Measurements from ENCODE around the gene PLD6.

The PLD6 gene

DNA sequence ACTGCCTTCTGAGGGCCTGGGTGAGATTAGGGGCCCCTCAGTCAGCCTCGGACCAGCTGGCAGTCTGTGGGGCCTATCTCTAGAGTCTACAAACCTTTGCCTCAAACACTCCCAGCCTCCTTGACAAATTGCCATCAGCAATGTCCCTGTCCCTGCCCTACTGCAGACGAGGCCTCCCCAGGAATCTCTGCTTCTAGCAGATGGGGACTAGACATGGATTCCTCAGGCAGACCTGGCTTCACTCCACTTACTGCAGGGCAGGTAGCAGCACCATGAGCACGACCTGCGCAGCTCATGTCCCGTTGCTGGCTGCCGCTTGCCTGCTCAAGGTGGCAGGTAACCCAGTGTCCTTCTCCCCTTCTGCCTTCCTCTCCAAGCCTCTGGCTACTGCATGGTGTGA is 49.1 kb downstream of the PLD6 start:
- TF ChIP-seq, protein P1, sequence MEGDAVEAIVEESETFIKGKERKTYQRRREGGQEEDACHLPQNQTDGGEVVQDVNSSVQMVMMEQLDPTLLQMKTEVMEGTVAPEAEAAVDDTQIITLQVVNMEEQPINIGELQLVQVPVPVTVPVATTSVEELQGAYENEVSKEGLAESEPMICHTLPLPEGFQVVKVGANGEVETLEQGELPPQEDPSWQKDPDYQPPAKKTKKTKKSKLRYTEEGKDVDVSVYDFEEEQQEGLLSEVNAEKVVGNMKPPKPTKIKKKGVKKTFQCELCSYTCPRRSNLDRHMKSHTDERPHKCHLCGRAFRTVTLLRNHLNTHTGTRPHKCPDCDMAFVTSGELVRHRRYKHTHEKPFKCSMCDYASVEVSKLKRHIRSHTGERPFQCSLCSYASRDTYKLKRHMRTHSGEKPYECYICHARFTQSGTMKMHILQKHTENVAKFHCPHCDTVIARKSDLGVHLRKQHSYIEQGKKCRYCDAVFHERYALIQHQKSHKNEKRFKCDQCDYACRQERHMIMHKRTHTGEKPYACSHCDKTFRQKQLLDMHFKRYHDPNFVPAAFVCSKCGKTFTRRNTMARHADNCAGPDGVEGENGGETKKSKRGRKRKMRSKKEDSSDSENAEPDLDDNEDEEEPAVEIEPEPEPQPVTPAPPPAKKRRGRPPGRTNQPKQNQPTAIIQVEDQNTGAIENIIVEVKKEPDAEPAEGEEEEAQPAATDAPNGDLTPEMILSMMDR (conservative IDR thresholded peaks at IDR 0.05; ENCODE audit: low read depth, low read length) = no peak
- H2AFZ ChIP-seq (ENCODE audit: low read depth) = no peak overlapping the region
- no peaks in the 10 kb centered on the region for H3K27me3 ChIP-seq (ENCODE audit: insufficient read depth, low read depth)
- no peak overlapping the region for H3K4me2 ChIP-seq
- H3K79me2 ChIP-seq (ENCODE audit: insufficient read depth, low read depth) = no peaks in the 10 kb centered on the region
- no peak overlapping the region for H3K9ac ChIP-seq
- no peaks in the 10 kb centered on the region for H3K4me1 ChIP-seq (ENCODE audit: low read depth, poor library complexity, severe bottlenecking)
- no peak overlapping the region for H3K4me3 ChIP-seq (IDR thresholded peaks at IDR 0.05; ENCODE audit: insufficient read depth, low read depth, low read length)
- no peaks in the 10 kb centered on the region for H4K20me1 ChIP-seq (ENCODE audit: insufficient read depth)
- H3K27ac ChIP-seq = no peak overlapping the region
- no peaks in the 10 kb centered on the region for H3K36me3 ChIP-seq (ENCODE audit: insufficient read depth)

DNA sequence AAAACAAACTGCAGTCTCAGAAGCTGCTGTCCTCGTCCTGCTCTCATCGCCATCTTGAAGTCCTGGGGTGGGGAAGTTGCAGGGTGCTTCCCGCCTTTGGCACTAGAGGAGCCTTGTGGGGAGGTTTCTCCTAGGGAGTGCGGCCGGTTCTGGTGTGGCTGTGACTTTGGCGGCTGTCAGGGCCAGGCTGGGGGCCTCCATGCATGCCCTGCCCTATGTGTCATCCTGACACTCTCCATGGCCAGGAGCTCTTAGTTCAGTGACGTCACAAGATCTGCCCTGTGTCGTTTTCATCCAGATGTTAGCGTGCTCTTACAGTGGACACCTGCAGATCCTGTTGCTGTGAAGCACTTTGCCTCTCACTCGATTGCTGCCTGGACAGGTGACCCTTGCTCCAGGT is 49.6 kb downstream of the PLD6 start:
- Histone ChIP-seq H2AFZ (ENCODE audit: low read depth) (no peak overlapping the region), H3K36me3 (ENCODE audit: insufficient read depth) (no peaks in the 10 kb centered on the region), H3K27me3 (ENCODE audit: insufficient read depth, low read depth) (no peaks in the 10 kb centered on the region), H4K20me1 (ENCODE audit: insufficient read depth) (no peaks in the 10 kb centered on the region), H3K27ac (no peak overlapping the region), H3K4me2 (no peak overlapping the region), H3K4me3 (IDR thresholded peaks at IDR 0.05; ENCODE audit: insufficient read depth, low read depth, low read length) (no peak overlapping the region), H3K9ac (no peak overlapping the region), H3K79me2 (ENCODE audit: insufficient read depth, low read depth) (no peaks in the 10 kb centered on the region), H3K4me1 (ENCODE audit: low read depth, poor library complexity, severe bottlenecking) (no peaks in the 10 kb centered on the region)
- TF ChIP-seq, protein P1 (conservative IDR thresholded peaks at IDR 0.05; ENCODE audit: low read depth, low read length) = no peak

DNA sequence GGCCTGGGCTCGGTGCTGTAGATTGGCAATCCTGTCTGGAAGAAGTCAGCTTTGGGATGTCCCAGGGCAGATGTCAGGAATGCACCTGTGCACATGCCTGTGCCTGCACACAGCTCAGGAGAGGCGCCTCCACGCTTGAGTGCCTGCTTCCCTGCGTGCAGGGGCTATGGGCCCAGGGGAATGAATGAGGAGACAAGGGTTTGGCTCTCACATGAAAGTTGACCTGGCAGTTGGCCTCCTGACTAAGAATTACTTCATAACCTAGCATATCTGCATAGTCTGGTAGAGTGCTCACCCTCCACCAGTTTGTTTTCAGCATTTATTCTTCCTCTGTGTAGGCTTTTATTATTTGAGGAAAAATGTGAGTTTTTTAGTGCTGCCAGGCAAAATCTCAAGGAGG is 50.0 kb downstream of the PLD6 start:
- Histone ChIP-seq H3K36me3 (ENCODE audit: insufficient read depth) (no peaks in the 10 kb centered on the region), H4K20me1 (ENCODE audit: insufficient read depth) (no peaks in the 10 kb centered on the region)
- TF ChIP-seq, protein P1 (conservative IDR thresholded peaks at IDR 0.05; ENCODE audit: low read depth, low read length) = no peak

DNA sequence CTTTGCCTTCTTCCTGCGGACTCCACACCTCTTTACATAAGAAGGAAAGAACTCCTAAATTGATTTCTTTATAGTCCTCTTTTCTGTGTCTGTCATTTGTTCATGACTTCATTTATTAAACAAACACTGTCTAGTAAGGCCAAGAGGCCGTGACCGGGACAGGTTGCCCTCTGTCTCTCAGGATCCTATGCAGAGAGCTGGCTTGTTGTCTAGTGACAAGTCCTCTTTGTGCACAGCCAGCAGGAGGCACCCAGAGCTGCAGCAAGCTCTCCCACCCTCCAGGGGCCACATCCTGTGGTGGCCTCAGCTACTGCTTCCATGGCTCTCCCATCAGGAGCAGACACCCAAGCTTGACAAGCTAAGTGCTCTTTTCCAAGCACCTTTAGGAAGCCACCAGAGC is 50.6 kb downstream of the PLD6 start:
- H3K27ac ChIP-seq = no peak overlapping the region
- H3K36me3 ChIP-seq (ENCODE audit: insufficient read depth) = no peaks in the 10 kb centered on the region
- no peak overlapping the region for H3K4me2 ChIP-seq
- no peak overlapping the region for H3K9ac ChIP-seq
- H3K27me3 ChIP-seq (ENCODE audit: insufficient read depth, low read depth) = no peaks in the 10 kb centered on the region
- no peaks in the 10 kb centered on the region for H3K79me2 ChIP-seq (ENCODE audit: insufficient read depth, low read depth)
- no peaks in the 10 kb centered on the region for H3K4me1 ChIP-seq (ENCODE audit: low read depth, poor library complexity, severe bottlenecking)
- TF ChIP-seq, protein P1 (conservative IDR thresholded peaks at IDR 0.05; ENCODE audit: low read depth, low read length) = no peak
- H3K4me3 ChIP-seq (IDR thresholded peaks at IDR 0.05; ENCODE audit: insufficient read depth, low read depth, low read length) = no peak overlapping the region
- H2AFZ ChIP-seq (ENCODE audit: low read depth) = no peak overlapping the region
- H4K20me1 ChIP-seq (ENCODE audit: insufficient read depth) = no peaks in the 10 kb centered on the region

More for the DNA sequence above, 50.0 kb downstream of the PLD6 start:
- no peaks in the 10 kb centered on the region for H3K79me2 ChIP-seq (ENCODE audit: insufficient read depth, low read depth)
- H3K27ac ChIP-seq = no peak overlapping the region
- no peak overlapping the region for H3K9ac ChIP-seq
- H3K4me3 ChIP-seq (IDR thresholded peaks at IDR 0.05; ENCODE audit: insufficient read depth, low read depth, low read length) = no peak overlapping the region
- no peak overlapping the region for H2AFZ ChIP-seq (ENCODE audit: low read depth)
- no peaks in the 10 kb centered on the region for H3K27me3 ChIP-seq (ENCODE audit: insufficient read depth, low read depth)
- no peaks in the 10 kb centered on the region for H3K4me1 ChIP-seq (ENCODE audit: low read depth, poor library complexity, severe bottlenecking)
- no peak overlapping the region for H3K4me2 ChIP-seq
